DOHH2 (cell line): ENCODE measurements around the gene TMEM231.

Experiments used
- H3F3A ChIP-seq: fragments of 200-600 bp; sonication (generic), shearing (Covaris generic); 2 replicates; pipeline ENCODE4 v1.6.0; 2016; ENCODE audit warnings: antibody characterized with exemption, mild to moderate bottlenecking; ENCODE audit not compliant: control insufficient read depth, insufficient read depth
- H3K27ac ChIP-seq: fragments of 200-600 bp; sonication (generic); 2 replicates; pipeline ENCODE4 v1.5.1; 2014; ENCODE audit warnings: low read depth, mild to moderate bottlenecking, low read length, moderate library complexity
- H3K27me3 ChIP-seq: fragments of 200-600 bp; sonication (generic); 2 replicates; pipeline ENCODE4 v1.6.1; 2014; ENCODE audit warnings: mild to moderate bottlenecking, low read length, mixed read lengths; ENCODE audit not compliant: control insufficient read depth
- H3K36me3 ChIP-seq: fragments of 200-600 bp; sonication (generic); 2 replicates; pipeline ENCODE4 v1.6.1; 2014; ENCODE audit warnings: mild to moderate bottlenecking, low read length, moderate library complexity, mixed read lengths; ENCODE audit not compliant: control insufficient read depth
- H3K4me1 ChIP-seq: fragments of 200-600 bp; sonication (generic); 2 replicates; pipeline ENCODE4 v1.6.1; 2014; ENCODE audit warnings: mild to moderate bottlenecking, low read length, mixed read lengths; ENCODE audit not compliant: control insufficient read depth
- H3K4me2 ChIP-seq: fragments of 200-600 bp; sonication (generic); 2 replicates; pipeline ENCODE4 v1.6.0; 2014; ENCODE audit warnings: mild to moderate bottlenecking, low read length, moderate library complexity
- H3K4me3 ChIP-seq: fragments of 200-600 bp; sonication (generic); 2 replicates; pipeline ENCODE4 v1.5.1; 2014; ENCODE audit warnings: mild to moderate bottlenecking, low read length, mixed read lengths
- H3K79me2 ChIP-seq: fragments of 200-600 bp; sonication (generic); 2 replicates; pipeline ENCODE4 v1.6.1; 2014; ENCODE audit warnings: mild to moderate bottlenecking, low read length, mixed read lengths; ENCODE audit not compliant: control insufficient read depth
- H3K9me2 ChIP-seq: fragments of 200-600 bp; sonication (generic); replicated peaks from 2 replicates; pipeline ENCODE4 v1.6.1; 2014; ENCODE audit warnings: mild to moderate bottlenecking, low read length, mixed read lengths; ENCODE audit not compliant: control insufficient read depth
- H3K9me3 ChIP-seq: fragments of 200-600 bp; sonication (generic); 2 replicates; pipeline ENCODE4 v1.6.1; 2014; ENCODE audit warnings: antibody characterized with exemption, low read length, mixed read lengths; ENCODE audit not compliant: control insufficient read depth, insufficient read depth
- H4K20me1 ChIP-seq: fragments of 200-600 bp; sonication (generic); 2 replicates; pipeline ENCODE4 v1.6.0; 2014; ENCODE audit warnings: low read depth, mild to moderate bottlenecking, antibody characterized with exemption, low read length, moderate library complexity; ENCODE audit not compliant: control insufficient read depth, insufficient read depth
- CTCF ChIP-seq: fragments of 200-600 bp; sonication (generic); IDR thresholded peaks from one replicate; pipeline ENCODE4 v1.5.1; 2014; ENCODE audit warnings: antibody characterized with exemption, mild to moderate bottlenecking, low read depth, low read length; ENCODE audit not compliant: poor library complexity, severe bottlenecking
- EZH2phosphoT487 ChIP-seq: fragments of 200-600 bp; sonication (generic); IDR thresholded peaks from 2 replicates; pipeline ENCODE4 v1.6.1; 2017; ENCODE audit warnings: borderline replicate concordance, mild to moderate bottlenecking, antibody characterized with exemption, low read length, moderate library complexity, mixed read lengths

The TMEM231 gene

GRCh38 chr16:75494184-75494583 is 61.9 kb downstream of the TMEM231 start:
- H3K9me3 ChIP-seq: no peaks in the 10 kb centered on the region
- H3F3A ChIP-seq: 0 out of 2 replicates have a peak, but pooled peaks cover 3% of the 10 kb centered on the region
- no peaks in the 10 kb centered on the region for H3K79me2 ChIP-seq
- H3K4me3 ChIP-seq: no peak overlapping the region
- no peaks in the 10 kb centered on the region for H4K20me1 ChIP-seq
- no peaks in the 10 kb centered on the region for H3K9me2 ChIP-seq
- H3K27me3 ChIP-seq: peaks cover 10% of the 10 kb centered on the region; the same call in 1 of the 2 replicates
- TF ChIP-seq CTCF: no peak
- TF ChIP-seq EZH2phosphoT487: no peak
- peaks cover 3% of the 10 kb centered on the region; the same call in 1 of the 2 replicates for H3K4me1 ChIP-seq
- no peaks in the 10 kb centered on the region for H3K36me3 ChIP-seq
- no peak overlapping the region for H3K27ac ChIP-seq
- H3K4me2 ChIP-seq: no peak overlapping the region

- Histone ChIP-seq H3K36me3 (no peaks in the 10 kb centered on the region), H3F3A (0 out of 2 replicates have a peak, but pooled peaks cover 3% of the 10 kb centered on the region), H3K4me2 (no peak overlapping the region), H3K9me2 (no peaks in the 10 kb centered on the region), H3K4me3 (no peak overlapping the region), H3K27ac (no peak overlapping the region), H3K4me1 (peaks cover 3% of the 10 kb centered on the region; the same call in 1 of the 2 replicates), H3K79me2 (no peaks in the 10 kb centered on the region), H3K9me3 (no peaks in the 10 kb centered on the region), H4K20me1 (no peaks in the 10 kb centered on the region), H3K27me3 (peaks cover 5% of the 10 kb centered on the region; the same call in 1 of the 2 replicates)
- TF ChIP-seq CTCF (peak; percentile 14), EZH2phosphoT487 (no peak)
Observed at GRCh38 chr16:75491876-75492275, 64.2 kb downstream of the TMEM231 start.

- Histone ChIP-seq H3K27me3 (no peaks in the 10 kb centered on the region; the same call in 1 of the 2 replicates), H3K9me2 (no peaks in the 10 kb centered on the region), H3K79me2 (no peaks in the 10 kb centered on the region), H3K9me3 (no peaks in the 10 kb centered on the region), H3K4me1 (peaks cover 19% of the 10 kb centered on the region), H3K4me3 (no peak overlapping the region), H3K36me3 (no peaks in the 10 kb centered on the region), H3K27ac (no peak overlapping the region), H4K20me1 (no peaks in the 10 kb centered on the region), H3F3A (0 out of 2 replicates have a peak, but pooled peaks cover 3% of the 10 kb centered on the region), H3K4me2 (no peak overlapping the region)
- TF ChIP-seq EZH2phosphoT487: no peak
- no peak for TF ChIP-seq CTCF
Observed at GRCh38 chr16:75488322-75488721, 67.7 kb downstream of the TMEM231 start.
